ENCODE results near the gene MYH15. TPM values are rescaled to one million over a fixed set of nuclear protein-coding genes. Genes with fewer than 3 reads are reported as not detected.

MYH15 gene
- total and polyA plus RNA-seq, 2 of the 4 experiments (the other 2 are of a cell fraction), result 0.10 to 0.36 TPM

- WGBS, 2 experiments (ENCODE audit: extremely low coverage in 2 of 2, insufficient read length in 1 of 2), result no CpG with 5 or more reads among the region's 2 CpGs
- no peak overlapping the region for H2AK5ac ChIP-seq (ENCODE audit: low read depth, low read length)
- H4K91ac ChIP-seq (ENCODE audit: insufficient read depth, low read depth, low read length), result no peak overlapping the region
- ChIA-PET CTCF (interaction anchor here (0.6 to 2.2 kb wide), 5 partner anchors 10 to 549 kb away, joined by 3 to 12 read pairs (median 3); no protein-coding TSS in a partner anchor), POLR2A (ENCODE audit: unreplicated experiment) (interaction anchor here (0.6 kb wide), 1 partner anchor 134 kb away, joined by 3 read pairs; no protein-coding TSS in a partner anchor)
- no peaks in the 10 kb centered on the region for H3K79me1 ChIP-seq (ENCODE audit: low read depth in 1 of 2, low read length in 2 of 2)
- H3K18ac ChIP-seq (ENCODE audit: low read depth, low read length), result no peak overlapping the region
- H4K20me1 ChIP-seq (ENCODE audit: insufficient read depth, low read length), result no peaks in the 10 kb centered on the region
- H3K27me3 ChIP-seq (ENCODE audit: control insufficient read depth, insufficient read depth, low read length), result no peaks in the 10 kb centered on the region
- no peak overlapping the region for H3K4me2 ChIP-seq (ENCODE audit: low read depth, low read length)
- no peak overlapping the region for H2BK120ac ChIP-seq (ENCODE audit: low read depth, low read length)
- dilution Hi-C loops (cut with HindIII; ENCODE audit: low sequenced_read_pairs, unreplicated experiment) (no loop called here), in situ Hi-C loops (cut with MboI; ENCODE audit: low sequenced_read_pairs) (loop anchor here (10.0 kb wide), 1 partner anchor 813 kb away; no protein-coding TSS in a partner anchor), intact Hi-C loops (cut with micrococcal nuclease) (loop anchor here (5.0 kb wide), 1 partner anchor 530 kb away; no protein-coding TSS in a partner anchor)
- H2AFZ ChIP-seq (replicated peaks; ENCODE audit: low read length, poor library complexity), result no peak overlapping the region
- H3K23ac ChIP-seq (ENCODE audit: low read depth, low read length), result no peak overlapping the region
- H3K27ac ChIP-seq (ENCODE audit: insufficient read depth, low read length), result no peak overlapping the region
- no peak overlapping the region for H3K9ac ChIP-seq (ENCODE audit: low read depth, low read length)
- H3K56ac ChIP-seq (ENCODE audit: extremely low read depth, insufficient read depth, low read length), result no peak overlapping the region
- no peaks in the 10 kb centered on the region for H3K36me3 ChIP-seq (ENCODE audit: control insufficient read depth, insufficient read depth, low read length)
- no peak overlapping the region for H4K5ac ChIP-seq (ENCODE audit: low read depth, low read length)
- ATAC-seq (ENCODE audit: low read depth), result no peak
- H2BK15ac ChIP-seq (ENCODE audit: low read depth, low read length), result no peak overlapping the region
- no peaks in the 10 kb centered on the region for H3K9me3 ChIP-seq (ENCODE audit: control insufficient read depth, insufficient read depth, low read length)
- no peak for TF ChIP-seq FOS (IDR thresholded peaks at IDR 0.05; ENCODE audit: low read depth, low read length)
- no peak for TF ChIP-seq ELK1 (IDR thresholded peaks at IDR 0.05; ENCODE audit: borderline replicate concordance, low read depth, low read length)
- no peak for TF ChIP-seq MAFK (IDR thresholded peaks at IDR 0.05; ENCODE audit: low read depth, low read length)
- no peak for TF ChIP-seq NFE2L2 (IDR thresholded peaks at IDR 0.05; ENCODE audit: low read depth, low read length)
- TF ChIP-seq BHLHE40 (IDR thresholded peaks at IDR 0.05; ENCODE audit: low read depth, low read length), result no peak
- no peak for TF ChIP-seq MAZ (IDR thresholded peaks at IDR 0.05; ENCODE audit: borderline replicate concordance, low read depth, low read length)
- TF ChIP-seq MXI1 (IDR thresholded peaks at IDR 0.05; ENCODE audit: borderline replicate concordance, low read depth, low read length), result no peak
- no peak for TF ChIP-seq CHD1 (IDR thresholded peaks at IDR 0.05; ENCODE audit: low read depth, low read length)
- TF ChIP-seq RAD21 (IDR thresholded peaks at IDR 0.05; ENCODE audit: low read length), result no peak
- H2AK9ac ChIP-seq (replicated peaks; ENCODE audit: low read depth, low read length, poor library complexity), result no peak overlapping the region
- no peak overlapping the region for H2BK5ac ChIP-seq (ENCODE audit: low read depth, low read length, poor library complexity, severe bottlenecking)
- H3K4ac ChIP-seq (ENCODE audit: low read depth, low read length), result no peak overlapping the region
- BruUV-seq (replicated peaks), result no TSS peak
- H3K4me3 ChIP-seq (ENCODE audit: insufficient read depth, low read depth, low read length), result no peak overlapping the region
- peaks cover 4% of the 10 kb centered on the region for H3K4me1 ChIP-seq (ENCODE audit: control insufficient read depth, insufficient read depth, low read length)
- H3K14ac ChIP-seq (replicated peaks; ENCODE audit: low read depth, low read length), result no peak overlapping the region
- no peak for DNase-seq
- H3K9me1 ChIP-seq (ENCODE audit: insufficient read depth, low read length), result no peaks in the 10 kb centered on the region
- no peak overlapping the region for H4K8ac ChIP-seq (ENCODE audit: low read depth in 2 of 2, low read length in 2 of 2)
- 0 out of 2 replicates have a peak overlapping the region, but pooled peaks have one; percentile 24 for H2BK20ac ChIP-seq (ENCODE audit: low read depth, low read length)
These were observed 23.0 kb downstream of the MYH15 start for GRCh38 chr3:108487439-108487838.

Data from IMR-90 (cell line).